Esophagus squamous epithelium (tissue), 4 donors: Measurements from ENCODE around the gene LRIG1.

ENCODE experiments used
- CTCF ChIP-seq, 6 experiments: fragments of 450-650 bp in 4 of 6; fragments of 200-600 bp in 2 of 6; sonication (generic) in 2 of 6; IDR thresholded peaks; one replicate each; pipeline ENCODE4 v1.5.1; 2016 to 2019; ENCODE audit warnings: antibody characterized with exemption in 6 of 6, mild to moderate bottlenecking in 4 of 6, moderate library complexity in 4 of 6
- POLR2A ChIP-seq, 4 donors: fragments of 450-650 bp; IDR thresholded peaks; one replicate each; pipeline ENCODE4 v1.6.1; 2017; ENCODE audit warnings: antibody characterized with exemption in 4 of 4, mild to moderate bottlenecking in 4 of 4, moderate library complexity in 3 of 4

DNA sequence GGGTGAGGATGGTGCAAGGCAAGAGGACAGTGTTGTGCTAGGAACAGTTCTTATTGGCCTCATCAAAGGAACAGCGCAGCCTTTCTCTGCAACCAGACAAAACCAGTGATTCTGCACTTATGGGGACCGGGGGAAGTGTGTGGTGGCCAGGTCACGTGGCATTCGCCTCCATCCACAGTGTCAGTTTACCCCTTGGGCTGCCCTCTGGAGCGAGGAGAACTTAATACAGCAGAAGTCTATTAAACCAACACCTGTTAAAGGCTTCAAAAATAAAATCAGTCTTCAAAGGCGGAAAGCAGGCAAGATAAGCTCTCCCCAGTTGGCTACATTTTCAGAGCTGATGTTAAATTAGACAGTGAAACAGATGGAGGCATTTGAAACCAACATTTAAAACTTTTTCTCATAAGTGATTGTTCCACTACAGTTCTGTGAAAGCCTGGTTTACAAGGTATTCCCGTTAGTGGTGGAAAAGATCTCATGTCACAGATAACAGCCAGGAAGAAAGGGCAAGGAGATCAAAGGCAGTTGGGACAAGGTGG is 75.2 kb downstream of the LRIG1 start:
- no peak for TF ChIP-seq CTCF (IDR thresholded peaks at IDR 0.05)
- TF ChIP-seq POLR2A (IDR thresholded peaks at IDR 0.05): no peak
